GM21381 (cell line): ENCODE measurements around the gene ADGRD2.

Source experiments
- ATAC-seq: cut with Tn5 transposase; IDR thresholded peaks from one replicate; pipeline ENCODE4 v1.9.1; 2021; ENCODE audit warnings: mild to moderate bottlenecking, moderate library complexity; ENCODE audit not compliant: unreplicated experiment

The ADGRD2 gene

GRCh38 chr9:124456341-124457078 is 6.3 kb downstream of the ADGRD2 start:
- ATAC-seq = no peak

GRCh38 chr9:124457079-124457886 is 7.0 kb downstream of the ADGRD2 start:
- ATAC-seq = no peak

GRCh38 chr9:124457887-124458431 is 7.7 kb downstream of the ADGRD2 start:
- ATAC-seq = no peak

GRCh38 chr9:124458441-124458840 is 8.2 kb downstream of the ADGRD2 start:
- no peak for ATAC-seq

GRCh38 chr9:124462739-124463138 is 12.5 kb downstream of the ADGRD2 start:
- no peak for ATAC-seq

- ATAC-seq = no peak
Measured at GRCh38 chr9:124465736-124466135, 15.5 kb downstream of the ADGRD2 start.

- no peak for ATAC-seq
Measured at GRCh38 chr9:124467410-124468060, 17.3 kb downstream of the ADGRD2 start.

- ATAC-seq = no peak
Measured at GRCh38 chr9:124468061-124468740, 17.9 kb downstream of the ADGRD2 start.

GRCh38 chr9:124469011-124469832 is 19.0 kb downstream of the ADGRD2 start:
- no peak for ATAC-seq

GRCh38 chr9:124470306-124470705 is 20.1 kb downstream of the ADGRD2 start:
- no peak for ATAC-seq

GRCh38 chr9:124470726-124471125 is 20.5 kb downstream of the ADGRD2 start:
- no peak for ATAC-seq

GRCh38 chr9:124471761-124472160 is 21.5 kb downstream of the ADGRD2 start:
- no peak for ATAC-seq

GRCh38 chr9:124472770-124473169 is 22.5 kb downstream of the ADGRD2 start:
- ATAC-seq = no peak

GRCh38 chr9:124473310-124473709 is 23.1 kb downstream of the ADGRD2 start:
- ATAC-seq = no peak

- no peak for ATAC-seq
Measured at GRCh38 chr9:124474151-124474550, 23.9 kb downstream of the ADGRD2 start.

GRCh38 chr9:124475158-124475867 is 25.1 kb downstream of the ADGRD2 start:
- no peak for ATAC-seq

- ATAC-seq = no peak
Measured at GRCh38 chr9:124475868-124476690, 25.8 kb downstream of the ADGRD2 start.

GRCh38 chr9:124477211-124477647 is 27.0 kb downstream of the ADGRD2 start:
- no peak for ATAC-seq
